ENCODE measurements around the gene KMT2D.

KMT2D gene

DNA sequence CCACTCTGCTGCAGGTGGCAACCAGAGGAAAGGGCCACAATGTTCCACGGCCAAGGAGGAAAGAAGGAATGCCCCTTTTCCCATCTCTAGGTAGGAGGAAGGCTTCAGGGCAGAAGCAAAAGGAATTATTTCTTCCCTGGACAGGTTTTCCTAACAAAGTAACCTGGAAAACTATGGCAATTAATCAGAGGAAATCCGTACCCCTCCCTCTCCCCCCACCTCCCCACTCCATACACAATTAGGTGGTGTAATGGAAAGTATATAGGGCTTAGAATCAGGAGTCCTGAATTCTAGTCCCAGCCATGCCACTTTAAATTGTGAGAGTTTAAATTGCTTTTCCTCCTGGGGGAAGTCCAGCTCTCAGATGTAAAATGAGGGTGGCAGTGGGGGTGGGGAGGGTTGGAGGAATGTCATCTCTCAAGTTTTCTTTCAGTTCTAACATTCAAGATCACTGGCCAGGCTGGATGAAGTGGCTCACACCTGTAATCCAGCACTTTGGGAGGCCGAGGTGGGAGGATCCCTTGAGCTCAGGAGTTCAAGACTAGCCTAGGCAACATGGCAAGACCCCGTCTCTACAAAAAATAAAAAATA, 32.3 kb upstream of the KMT2D start:
- H3K4me3 ChIP-seq (ENCODE audit: low read depth, low read length) = no peak overlapping the region
- no peak for DNase-seq (ENCODE audit: low read depth)

GRCh38 chr12:49092086-49092815, 31.7 kb upstream of the KMT2D start:
- DNase-seq (ENCODE audit: low read depth) = peak; percentile 43
- peak overlapping the region; percentile 14 for H3K4me3 ChIP-seq (ENCODE audit: low read depth, low read length)
- TF ChIP-seq, protein P1, sequence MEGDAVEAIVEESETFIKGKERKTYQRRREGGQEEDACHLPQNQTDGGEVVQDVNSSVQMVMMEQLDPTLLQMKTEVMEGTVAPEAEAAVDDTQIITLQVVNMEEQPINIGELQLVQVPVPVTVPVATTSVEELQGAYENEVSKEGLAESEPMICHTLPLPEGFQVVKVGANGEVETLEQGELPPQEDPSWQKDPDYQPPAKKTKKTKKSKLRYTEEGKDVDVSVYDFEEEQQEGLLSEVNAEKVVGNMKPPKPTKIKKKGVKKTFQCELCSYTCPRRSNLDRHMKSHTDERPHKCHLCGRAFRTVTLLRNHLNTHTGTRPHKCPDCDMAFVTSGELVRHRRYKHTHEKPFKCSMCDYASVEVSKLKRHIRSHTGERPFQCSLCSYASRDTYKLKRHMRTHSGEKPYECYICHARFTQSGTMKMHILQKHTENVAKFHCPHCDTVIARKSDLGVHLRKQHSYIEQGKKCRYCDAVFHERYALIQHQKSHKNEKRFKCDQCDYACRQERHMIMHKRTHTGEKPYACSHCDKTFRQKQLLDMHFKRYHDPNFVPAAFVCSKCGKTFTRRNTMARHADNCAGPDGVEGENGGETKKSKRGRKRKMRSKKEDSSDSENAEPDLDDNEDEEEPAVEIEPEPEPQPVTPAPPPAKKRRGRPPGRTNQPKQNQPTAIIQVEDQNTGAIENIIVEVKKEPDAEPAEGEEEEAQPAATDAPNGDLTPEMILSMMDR (conservative IDR thresholded peaks at IDR 0.05; ENCODE audit: low read depth, low read length) = peak; percentile 65

More for the DNA sequence above, 32.3 kb upstream of the KMT2D start:
- TF ChIP-seq, protein P1 (conservative IDR thresholded peaks at IDR 0.05; ENCODE audit: low read depth, low read length) = no peak

GRCh38 chr12:49091836-49092085, 31.2 kb upstream of the KMT2D start:
- TF ChIP-seq, protein P1 (conservative IDR thresholded peaks at IDR 0.05; ENCODE audit: low read depth, low read length) = no peak
- DNase-seq (ENCODE audit: low read depth) = no peak
- H3K4me3 ChIP-seq (ENCODE audit: low read depth, low read length) = no peak overlapping the region

DNA sequence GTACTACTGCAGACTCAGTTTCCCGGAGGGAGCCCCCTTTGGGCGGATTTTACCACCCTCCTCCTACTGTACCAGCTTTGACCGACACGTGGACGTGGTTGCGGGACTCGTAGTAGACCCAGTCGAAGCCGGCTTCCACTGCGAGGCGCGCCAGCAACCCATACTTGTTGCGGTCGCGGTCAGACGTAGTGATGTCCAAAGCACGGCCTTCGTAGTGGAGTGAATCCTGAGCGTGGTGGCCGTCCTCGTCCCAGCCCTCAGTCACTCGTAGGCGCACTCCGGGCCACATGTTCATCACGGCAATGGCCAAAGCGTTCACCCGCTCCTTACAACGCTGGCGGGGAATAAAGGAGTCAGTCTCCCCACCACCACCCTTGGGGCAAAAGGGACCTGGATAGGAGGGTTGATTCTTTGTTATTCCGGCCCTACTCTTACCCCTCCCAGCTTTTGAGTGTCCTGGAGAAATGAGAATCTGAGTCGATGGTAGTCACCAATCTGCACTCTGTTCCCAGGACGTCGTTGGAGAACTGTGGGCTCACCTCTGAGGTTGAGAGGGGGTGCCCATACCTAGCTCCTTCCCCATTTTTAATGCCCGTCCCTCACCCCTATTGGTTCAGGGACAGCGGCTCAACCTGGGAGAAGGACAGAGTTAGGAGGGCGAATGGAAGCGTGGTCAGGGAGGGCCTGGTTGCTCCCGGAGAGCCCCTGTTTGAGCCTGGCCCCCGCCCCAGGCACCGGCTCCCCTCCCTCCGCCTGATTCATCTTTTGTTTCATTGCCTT, 30.7 kb upstream of the KMT2D start:
- TF ChIP-seq, protein P1 (conservative IDR thresholded peaks at IDR 0.05; ENCODE audit: low read depth, low read length) = no peak
- DNase-seq (ENCODE audit: low read depth) = no peak
- H3K4me3 ChIP-seq (ENCODE audit: low read depth, low read length) = no peak overlapping the region

- DNase-seq (ENCODE audit: low read depth) = peak; percentile 54
- TF ChIP-seq, protein P1 (conservative IDR thresholded peaks at IDR 0.05; ENCODE audit: low read depth, low read length) = no peak
- H3K4me3 ChIP-seq (ENCODE audit: low read depth, low read length) = peak overlapping the region; percentile 37
Measured at GRCh38 chr12:49089821-49090773, 29.5 kb upstream of the KMT2D start.

GRCh38 chr12:49088932-49089330, 28.3 kb upstream of the KMT2D start:
- no peak overlapping the region for H3K4me3 ChIP-seq (ENCODE audit: low read depth, low read length)
- TF ChIP-seq, protein P1 (conservative IDR thresholded peaks at IDR 0.05; ENCODE audit: low read depth, low read length) = no peak
- DNase-seq (ENCODE audit: low read depth) = no peak
